Fibroblast of gingiva (primary cell): ENCODE results near the gene METRN.
"Not testable (repeated sequence)": the region's sequence is repeated elsewhere in the genome, so short reads cannot be mapped to it uniquely, and the experiment has no call there.

ENCODE experiments used
- DNase-seq: peaks from one replicate; pipeline ENCODE4 v3.0.0-alpha.2; 2011; ENCODE audit warnings: low read depth

METRN gene

GRCh38 chr16:691242-691641 is 23.7 kb upstream of the METRN start:
- DNase-seq = not testable (repeated sequence)

- DNase-seq = no peak
Observed at GRCh38 chr16:692356-693108, 22.4 kb upstream of the METRN start.

- DNase-seq = no peak
Observed at GRCh38 chr16:693364-693763, 21.6 kb upstream of the METRN start.

GRCh38 chr16:693766-694165 is 21.2 kb upstream of the METRN start:
- DNase-seq = no peak

- DNase-seq = no peak
Observed at GRCh38 chr16:694187-694862, 20.6 kb upstream of the METRN start.

GRCh38 chr16:694863-695354 is 20.0 kb upstream of the METRN start:
- DNase-seq = no peak

GRCh38 chr16:695355-696089 is 19.4 kb upstream of the METRN start:
- no peak for DNase-seq

GRCh38 chr16:698911-699671 is 15.8 kb upstream of the METRN start:
- no peak for DNase-seq

GRCh38 chr16:700684-701584 is 14.0 kb upstream of the METRN start:
- no peak for DNase-seq

- no peak for DNase-seq
Observed at GRCh38 chr16:702341-702740, 12.6 kb upstream of the METRN start.

- no peak for DNase-seq
Observed at GRCh38 chr16:703406-703805, 11.5 kb upstream of the METRN start.

GRCh38 chr16:704047-704446 is 10.9 kb upstream of the METRN start:
- no peak for DNase-seq

- no peak for DNase-seq
Observed at GRCh38 chr16:704552-705380, 10.2 kb upstream of the METRN start.

- DNase-seq = no peak
Observed at GRCh38 chr16:705431-706188, 9.3 kb upstream of the METRN start, which contains the start of gene FBXL16. Gene FBXL16, minus strand, starts transcription at chr16:705801. Its CDS starts 8,396 bp downstream, at chr16:697405.

GRCh38 chr16:706189-707061 is 8.5 kb upstream of the METRN start:
- no peak for DNase-seq

GRCh38 chr16:707062-707538 is 7.8 kb upstream of the METRN start:
- DNase-seq = no peak

- no peak for DNase-seq
Observed at GRCh38 chr16:708019-708418, 6.9 kb upstream of the METRN start.

GRCh38 chr16:708959-709358 is 6.0 kb upstream of the METRN start:
- no peak for DNase-seq
